RPMI8226 (cell line): ENCODE results near the gene STOML2.

Source experiments
- DNase-seq: peaks from one replicate; pipeline ENCODE4 v3.0.0-alpha.2; 2015

The STOML2 gene

DNA sequence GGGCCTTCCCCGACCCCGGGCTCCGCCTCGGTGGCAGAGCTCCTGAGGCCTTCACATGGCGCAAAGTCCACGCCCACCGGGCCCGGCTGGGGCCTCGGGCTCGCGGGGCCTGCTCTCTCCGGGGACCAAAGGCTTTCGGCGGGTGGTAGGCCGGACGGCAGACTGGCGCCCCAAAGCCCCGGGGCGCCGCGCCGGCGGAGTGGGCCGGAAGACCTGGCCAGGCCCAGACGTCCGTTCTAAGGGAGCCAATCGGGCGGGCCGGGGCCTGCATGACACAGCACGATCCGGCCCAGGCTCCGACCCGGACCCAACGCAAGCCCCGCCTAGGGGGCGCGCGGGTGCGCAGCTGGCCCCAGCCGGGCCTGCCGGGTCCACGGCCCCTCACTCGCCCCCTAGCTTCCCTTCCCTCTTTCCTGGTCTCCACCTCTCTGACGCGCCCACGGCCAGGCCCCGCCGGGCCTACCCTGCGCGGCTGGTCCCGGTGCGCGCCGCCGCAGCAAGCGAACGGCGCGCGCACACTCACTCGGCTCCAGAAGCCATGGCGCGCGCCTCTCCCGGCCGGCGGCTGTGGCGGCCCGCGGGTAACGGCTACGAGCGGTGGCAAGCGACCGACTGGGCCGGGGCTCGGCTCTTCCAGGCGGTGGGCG lies 31.0 kb downstream of the STOML2 start:
- peak; percentile 77 for DNase-seq

DNA sequence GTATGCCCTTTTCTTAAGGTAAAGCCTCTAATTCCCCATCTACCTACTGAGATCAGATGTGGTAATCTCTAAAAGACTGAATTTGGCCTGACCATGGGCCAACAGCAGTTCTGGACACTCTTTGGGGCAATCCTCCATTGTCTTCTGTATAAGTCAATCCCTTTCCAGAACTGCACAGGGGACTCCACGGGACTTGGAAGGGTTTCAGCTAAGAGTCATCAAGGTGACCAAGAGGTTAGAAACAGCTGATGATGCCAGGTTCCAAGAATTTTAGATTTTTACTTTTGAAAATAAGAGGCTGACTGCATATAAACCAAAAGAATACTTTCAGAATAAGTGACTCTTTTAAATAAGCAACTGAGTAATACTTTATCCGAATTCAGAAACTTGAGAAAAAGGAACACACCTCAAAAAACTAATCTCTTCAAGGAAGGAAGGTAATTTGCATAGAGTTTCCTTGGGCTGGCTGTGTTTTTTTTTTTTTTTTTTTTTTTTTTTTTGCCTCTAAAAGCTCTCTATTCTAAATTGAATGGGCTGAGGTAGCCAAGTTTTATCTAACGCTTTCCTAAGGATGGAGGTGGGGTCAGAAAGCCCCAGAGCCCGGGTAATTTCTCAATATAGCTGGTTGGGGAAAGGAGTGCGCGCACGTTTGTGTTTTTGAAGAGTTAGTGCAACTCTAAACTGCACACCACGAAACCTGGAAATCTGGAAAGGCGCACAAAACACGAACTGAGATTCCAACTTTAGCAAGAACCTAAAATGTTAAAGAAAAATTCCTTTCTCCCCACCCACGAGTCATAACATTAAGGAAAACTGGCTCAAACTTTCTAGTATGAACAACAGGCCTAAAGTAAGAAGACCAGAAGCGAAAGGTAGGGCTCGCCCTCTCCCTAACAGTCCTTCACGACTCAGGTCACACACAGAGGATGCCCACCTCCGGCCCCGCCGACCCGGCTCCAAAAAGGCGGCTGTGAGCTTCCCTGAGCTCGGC lies 31.8 kb downstream of the STOML2 start:
- DNase-seq: peak; percentile 24

DNA sequence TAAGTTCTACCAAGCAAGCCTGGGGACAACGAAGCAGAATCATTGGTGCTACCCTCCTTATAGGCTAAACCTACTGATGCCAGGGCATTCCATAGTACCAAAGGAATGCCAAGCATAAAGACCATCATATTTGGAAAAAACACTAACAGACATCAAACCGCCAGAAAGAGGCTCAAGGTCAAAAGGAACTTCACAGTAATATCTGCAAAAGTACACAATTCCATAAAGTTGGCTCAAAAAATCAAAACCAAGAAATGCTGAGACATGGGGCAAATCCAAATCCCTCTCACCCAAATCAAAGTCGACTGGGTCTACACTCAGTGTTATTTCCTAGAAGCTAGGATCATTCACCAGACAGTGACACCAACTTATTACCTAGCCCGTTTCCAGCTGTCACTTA lies 33.9 kb downstream of the STOML2 start:
- no peak for DNase-seq

DNA sequence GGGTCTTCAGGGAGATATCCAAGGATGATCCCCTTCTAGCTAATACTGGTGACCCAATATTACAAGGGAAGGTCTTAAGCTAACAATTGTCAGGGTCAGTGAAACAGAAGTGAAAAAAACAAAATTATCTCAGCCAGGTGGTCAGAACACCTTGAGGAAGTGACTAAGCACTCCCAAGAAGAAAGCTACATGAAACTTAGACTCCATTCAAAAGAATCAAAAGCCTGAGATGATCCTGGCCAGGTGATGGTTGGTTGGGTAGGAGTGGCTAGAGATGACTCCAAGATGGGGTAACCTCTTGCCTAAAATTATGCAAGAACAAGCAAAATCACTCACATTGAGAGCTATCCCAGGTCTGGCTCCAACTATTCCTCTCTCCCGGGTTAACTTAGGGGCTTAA lies 35.9 kb downstream of the STOML2 start:
- no peak for DNase-seq

DNA sequence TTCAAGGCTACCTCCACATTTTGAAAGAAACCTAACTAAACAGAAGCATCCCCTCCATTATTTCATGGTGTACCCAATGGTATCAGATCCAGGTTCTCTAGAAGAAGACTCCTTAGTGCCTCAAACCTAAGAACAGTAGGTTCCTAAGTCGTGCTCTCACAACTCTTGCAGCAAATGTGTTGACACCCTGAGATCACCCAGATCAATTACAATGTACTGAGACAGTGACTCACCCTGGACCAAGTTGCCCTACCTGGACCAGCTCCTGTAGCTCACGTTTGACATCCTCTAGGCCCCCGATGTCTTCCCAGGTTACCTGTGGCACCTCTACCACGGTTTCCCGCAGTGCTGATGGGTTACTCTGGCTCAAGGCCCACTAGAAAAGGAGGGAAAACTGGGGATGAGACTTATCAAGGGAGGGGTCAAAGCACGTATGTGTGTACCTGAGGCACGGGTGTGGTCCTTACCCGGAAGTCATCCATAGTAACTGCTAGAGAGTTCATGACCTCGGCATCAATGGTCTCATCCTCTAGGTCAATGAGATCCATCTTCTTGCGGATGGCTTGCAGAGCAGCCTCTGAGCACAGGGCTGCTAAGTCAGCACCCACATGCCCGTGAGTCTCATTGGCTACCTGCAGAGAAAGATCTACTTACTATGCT lies 42.3 kb downstream of the STOML2 start:
- no peak for DNase-seq

DNA sequence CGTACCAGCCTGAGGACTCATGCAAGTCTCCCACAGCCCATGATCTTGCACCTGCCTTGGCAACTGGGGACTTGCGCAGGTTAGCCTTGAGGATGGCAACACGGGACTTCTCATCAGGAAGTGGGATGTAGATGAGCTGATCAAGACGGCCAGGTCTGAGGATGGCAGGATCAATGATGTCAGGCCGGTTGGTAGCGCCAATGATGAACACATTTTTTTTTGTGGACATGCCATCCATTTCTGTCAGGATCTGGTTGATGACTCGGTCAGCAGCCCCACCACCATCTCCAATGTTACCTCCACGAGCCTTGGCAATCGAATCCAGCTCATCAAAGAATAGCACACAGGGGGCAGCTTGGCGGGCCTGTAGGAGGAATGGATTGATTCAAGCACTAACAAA lies 43.5 kb downstream of the STOML2 start:
- no peak for DNase-seq

DNA sequence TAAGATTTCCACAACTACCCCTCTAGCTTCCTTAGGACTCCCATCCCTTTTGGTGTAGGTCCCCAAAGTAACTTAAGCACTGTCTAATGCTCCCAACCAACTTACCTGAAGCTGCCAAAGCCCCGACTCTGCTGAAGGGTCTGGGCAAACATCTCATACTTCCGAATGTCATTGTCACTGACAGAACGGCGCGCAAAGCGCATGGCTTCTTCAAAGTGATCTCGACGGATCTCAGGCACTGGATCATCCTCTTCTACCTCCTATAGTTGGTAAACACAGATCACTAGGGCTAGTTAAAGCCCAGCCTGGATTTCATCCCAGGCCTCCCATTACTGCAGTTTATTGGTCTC lies 45.7 kb downstream of the STOML2 start:
- DNase-seq: no peak

DNA sequence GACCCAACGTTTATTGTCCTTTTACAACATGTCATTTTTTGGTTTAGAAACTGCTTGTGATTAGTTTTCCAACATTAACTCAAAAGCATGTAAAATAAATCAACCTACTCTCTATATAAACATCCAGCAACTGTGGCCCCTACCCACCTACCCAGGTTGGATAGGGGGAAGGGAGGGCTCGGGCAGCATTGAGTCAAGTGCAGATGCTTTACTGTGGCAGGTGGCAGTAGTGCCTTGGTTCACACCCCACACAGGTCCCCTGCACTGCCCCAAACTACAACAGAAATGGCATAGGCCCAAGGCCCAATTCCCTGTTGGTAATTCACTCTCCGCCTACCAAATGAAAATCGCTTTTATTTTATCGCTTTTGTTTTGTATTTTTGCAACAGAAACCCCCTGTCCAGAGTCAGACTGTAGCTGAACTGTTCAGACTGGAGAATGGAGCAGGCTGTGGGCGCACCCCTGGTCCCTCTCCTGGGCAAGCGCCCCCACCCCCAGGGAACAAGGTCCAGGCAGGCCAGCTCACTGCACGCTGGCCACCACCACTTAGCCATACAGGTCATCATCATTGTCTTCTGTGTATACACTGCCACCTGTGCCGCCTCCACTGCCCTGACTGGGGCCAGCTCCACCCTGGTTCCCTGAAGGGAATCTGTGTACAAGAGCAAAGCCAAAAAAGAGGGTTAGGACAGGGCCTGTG lies 46.2 kb downstream of the STOML2 start:
- DNase-seq: no peak

DNA sequence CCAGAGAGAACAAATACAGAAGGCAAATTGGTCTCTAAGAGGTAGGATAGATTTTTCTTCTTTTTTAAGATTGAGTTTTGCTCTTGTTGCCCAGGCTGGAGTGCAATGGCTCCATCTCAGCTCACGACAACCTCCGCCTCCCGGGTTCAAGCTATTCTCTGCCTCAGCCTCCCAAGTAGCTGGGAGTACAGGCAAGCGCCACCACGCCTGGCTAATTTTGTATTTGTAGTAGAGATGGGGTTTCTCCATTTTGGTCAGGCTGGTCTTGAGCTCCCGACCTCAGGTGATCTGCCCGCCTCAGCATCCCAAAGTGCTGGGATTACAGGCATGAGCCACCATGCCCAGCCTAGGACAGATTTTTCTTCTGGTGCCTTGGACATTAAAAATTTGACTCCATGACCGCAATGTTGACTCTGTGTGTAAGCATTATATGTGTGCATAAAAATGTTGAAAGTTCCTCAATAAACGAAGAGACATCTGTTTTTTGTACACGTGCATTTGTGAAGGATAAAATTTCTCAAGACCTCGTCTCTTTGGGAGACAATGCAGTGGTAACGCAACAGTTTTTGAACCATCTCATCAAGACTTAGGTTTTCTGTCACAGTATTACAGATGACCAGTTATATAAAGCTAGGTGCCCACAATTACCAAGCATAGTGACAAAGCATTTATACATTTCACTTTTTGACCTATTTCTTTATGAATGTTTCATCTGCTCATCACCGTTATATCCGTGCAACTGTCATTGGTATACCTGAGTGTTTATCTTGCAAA lies 47.9 kb downstream of the STOML2 start:
- no peak for DNase-seq

DNA sequence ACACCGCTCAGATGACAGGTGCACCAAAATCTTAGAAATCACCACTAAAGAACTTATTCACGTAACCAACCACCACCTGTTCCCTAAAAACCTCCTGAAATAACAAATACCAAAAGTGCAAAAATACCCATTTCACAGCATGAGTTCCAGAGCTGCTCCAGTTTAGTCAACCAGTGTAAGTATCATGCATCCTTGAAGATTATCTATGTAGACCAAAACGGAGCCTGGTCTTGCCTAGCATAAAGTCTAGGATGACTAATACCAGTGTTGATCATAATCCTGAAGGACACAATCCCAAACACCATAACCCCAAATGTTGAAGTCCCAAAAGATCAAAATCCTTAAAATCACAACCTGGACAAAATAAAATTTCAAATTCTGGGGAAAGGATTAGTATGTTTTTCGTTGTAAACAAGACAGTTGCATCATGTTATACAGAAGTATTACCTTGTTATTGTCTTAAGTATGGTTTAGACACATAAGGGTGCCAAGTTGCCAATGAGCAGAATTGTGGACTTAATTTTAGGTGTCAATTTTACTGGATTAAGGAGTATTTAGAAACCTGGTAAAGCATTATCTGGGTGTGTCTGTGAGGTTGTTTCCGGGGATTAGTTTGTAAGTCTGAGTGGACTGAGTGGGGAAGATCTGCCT lies 48.6 kb downstream of the STOML2 start:
- DNase-seq: no peak

DNA sequence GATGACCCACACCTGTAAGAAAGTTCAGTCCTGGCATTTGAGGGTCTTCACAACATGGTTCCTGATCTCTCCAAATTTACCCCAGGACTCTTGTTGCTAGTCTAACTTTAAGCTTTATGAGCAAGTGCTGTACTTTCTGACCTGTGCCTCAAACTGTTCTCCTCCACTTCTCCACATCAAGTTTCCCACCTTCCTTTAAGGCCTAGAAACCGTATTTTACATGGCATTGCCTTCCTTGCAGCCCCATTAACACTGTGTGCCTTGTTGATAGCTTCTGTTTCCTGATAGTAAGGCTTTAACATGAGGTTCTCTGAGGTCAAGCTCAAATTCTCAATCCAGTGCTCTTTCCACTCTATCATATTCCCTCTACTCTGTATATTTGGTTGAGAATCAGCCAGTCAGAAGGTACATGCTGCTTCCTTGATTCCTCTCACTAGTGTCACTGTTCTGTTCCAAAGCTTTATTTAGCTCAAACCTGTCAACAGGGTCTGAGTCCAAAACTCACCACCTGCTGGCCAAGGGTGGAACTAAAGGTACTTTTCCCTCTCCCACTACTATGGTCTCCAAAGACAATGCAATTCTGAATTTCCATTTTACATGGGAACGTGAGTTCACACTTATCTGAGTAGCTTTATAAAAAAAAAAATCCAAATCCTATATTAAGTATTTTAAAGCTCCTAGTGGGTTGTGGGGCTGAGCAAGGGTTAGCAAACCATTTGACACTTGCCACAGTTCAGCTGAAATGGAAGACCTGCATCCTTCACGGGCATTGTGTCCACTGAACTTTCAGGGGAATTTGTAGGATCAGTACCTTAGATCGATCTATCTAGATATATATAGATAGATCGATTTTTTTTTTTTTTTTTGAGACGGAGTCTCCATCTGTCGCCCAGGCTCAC lies 51.6 kb downstream of the STOML2 start:
- peak; percentile 51 for DNase-seq
